GM12878 (cell line): ENCODE data around the gene USP35. TPM values are rescaled to one million over a fixed set of nuclear protein-coding genes. Genes with fewer than 3 reads are reported as not detected.
A peak's percentile ranks its signal among the peaks of the same experiment; 100 is the strongest.

Experiments used
- DPF2 ChIP-seq: fragments of 450-650 bp; IDR thresholded peaks from 2 replicates; pipeline ENCODE4 v1.6.1; 2017; ENCODE audit warnings: mild to moderate bottlenecking
- E2F8 ChIP-seq: fragments of 450-650 bp; IDR thresholded peaks from 2 replicates; pipeline ENCODE4 v1.6.1; 2018; ENCODE audit warnings: mild to moderate bottlenecking, low read depth, moderate library complexity; ENCODE audit not compliant: partially characterized antibody
- EP300 ChIP-seq, 2 experiments: fragments of 150-350 bp in 1 of 2; IDR thresholded peaks; 2 replicates each; pipeline ENCODE4 v1.6.1; 2011 to 2012; ENCODE audit warnings: low read depth in 2 of 2, low read length in 2 of 2, borderline replicate concordance in 1 of 2, improper control_type of control experiment in 1 of 2, inconsistent platforms in 1 of 2; ENCODE audit not compliant: control insufficient read depth in 1 of 2
- HDAC2 ChIP-seq: fragments of 200-600 bp; sonication (generic); IDR thresholded peaks from 2 replicates; pipeline ENCODE4 v1.6.1; 2017
- IRF5 ChIP-seq: fragments of 450-650 bp; IDR thresholded peaks from 2 replicates; pipeline ENCODE4 v1.6.1; 2017; ENCODE audit warnings: borderline replicate concordance
- JUND ChIP-seq: IDR thresholded peaks from 2 replicates; pipeline ENCODE4 v1.6.1; 2012; ENCODE audit warnings: low read depth, mild to moderate bottlenecking, low read length, improper control_type of control experiment, moderate library complexity
- MEF2B ChIP-seq: fragments of 450-650 bp; IDR thresholded peaks from 2 replicates; pipeline ENCODE4 v1.6.1; 2018; ENCODE audit warnings: mild to moderate bottlenecking, moderate library complexity; ENCODE audit not compliant: partially characterized antibody, poor library complexity, severe bottlenecking
- NRF1 ChIP-seq: conservative IDR thresholded peaks from 2 replicates; pipeline ENCODE4 v1.6.1; 2011; ENCODE audit warnings: mild to moderate bottlenecking, low read depth, low read length, improper control_type of control experiment
- PAX5 ChIP-seq: IDR thresholded peaks from 2 replicates; pipeline ENCODE4 v1.6.1; 2011; ENCODE audit warnings: low read depth, low read length, borderline replicate concordance
- POLR2AphosphoS2 ChIP-seq: IDR thresholded peaks from 2 replicates; pipeline ENCODE4 v1.6.1; 2011; ENCODE audit warnings: low read depth, mild to moderate bottlenecking, low read length, improper control_type of control experiment, moderate library complexity
- RB1 ChIP-seq: fragments of 450-650 bp; formaldehyde crosslinking; IDR thresholded peaks from 2 replicates; pipeline ENCODE4 v1.6.1; 2017; ENCODE audit warnings: mild to moderate bottlenecking, borderline replicate concordance
- RFX5 ChIP-seq: IDR thresholded peaks from 2 replicates; pipeline ENCODE4 v1.6.1; 2011; ENCODE audit warnings: low read depth, low read length, improper control_type of control experiment
- SREBF1 ChIP-seq: IDR thresholded peaks from 2 replicates; pipeline ENCODE4 v1.6.1; 2012; ENCODE audit warnings: mild to moderate bottlenecking, low read length
- STAT3 ChIP-seq: IDR thresholded peaks from 2 replicates; pipeline ENCODE4 v1.6.1; 2011; ENCODE audit warnings: low read depth, low read length, improper control_type of control experiment
- TBL1XR1 ChIP-seq: IDR thresholded peaks from 2 replicates; pipeline ENCODE4 v1.6.1; 2012; ENCODE audit warnings: low read depth, low read length, improper control_type of control experiment
- TCF3 ChIP-seq: IDR thresholded peaks from 2 replicates; pipeline ENCODE4 v1.6.1; 2012; ENCODE audit warnings: low read depth, mild to moderate bottlenecking, low read length, borderline replicate concordance; ENCODE audit not compliant: insufficient read depth
- ZBTB33 ChIP-seq: fragments of 450-650 bp; IDR thresholded peaks from 2 replicates; pipeline ENCODE4 v1.6.1; 2017; ENCODE audit warnings: mild to moderate bottlenecking
- ZNF687 ChIP-seq: fragments of 450-650 bp; IDR thresholded peaks from 2 replicates; pipeline ENCODE4 v1.6.1; 2017; ENCODE audit warnings: mild to moderate bottlenecking, moderate library complexity
- polyA plus RNA-seq, 11 experiments: library from polyadenylated mRNA; depleted of rRNA in 4 of 11; unstranded in 6 of 11; stranded (reverse) in 5 of 11; fragments of >200 nt; fragmentation: Nextera tagmentation in 4 of 11; fragmentation: Illumina TruSeq in 1 of 11; extraction: Ambion mirVana in 4 of 11; extraction: Trizol in 1 of 11; gene quantifications; 1 replicate in 1 of 11; 2 replicates in 10 of 11; pipeline versions ENCODE4 v1.2.1 to v1.2.3, GENCODE V29; 2011 to 2016; ENCODE audit warnings: inconsistent platforms in 2 of 11, missing spikeins in 2 of 11, low read depth in 1 of 11
- total RNA-seq, 4 experiments: library from RNA; depleted of rRNA in 3 of 4; stranded (reverse); fragments of >200 nt in 3 of 4; fragmentation: Illumina TruSeq in 1 of 4; extraction: Trizol in 1 of 4; gene quantifications; 2 replicates each; pipeline versions ENCODE4 v1.2.1 to v1.2.3, GENCODE V29; 2013 to 2021

Gene USP35
- total and polyA plus RNA-seq, 10 of the 15 experiments (the other 5 are each of a cell fraction or from before 2014, with no cell fraction given): 0.13 to 6.4 (median 3.1) TPM; not detected in 1

GRCh38 chr11:78139422-78140391 is 49.0 kb upstream of the USP35 start, which contains the start of gene ALG8 (continued):
- TF ChIP-seq ZBTB33 (no peak), RB1 (peak; percentile 67; the same call in 1 of the 2 replicates), IRF5 (no peak), PAX5 (no peak), E2F8 (no peak), POLR2AphosphoS2 (peak; percentile 73; the same call in 1 of the 2 replicates), NRF1 (peak; percentile 88), TCF3 (0 out of 2 replicates have a peak, but pooled peaks have one; percentile 37), SREBF1 (no peak), DPF2 (0 out of 2 replicates have a peak, but pooled peaks have one; percentile 26), STAT3 (no peak), JUND (no peak), MEF2B (no peak), RFX5 (no peak), ZNF687 (peak; percentile 61; the same call in 1 of the 2 replicates), EP300 (IDR thresholded peaks at IDR 0.05; ENCODE audit: borderline replicate concordance in 1 of 2, control insufficient read depth in 1 of 2, low read depth in 2 of 2, low read length in 2 of 2) (0 out of 4 replicates have a peak, but pooled peaks of 1 of the 2 experiments have one; percentile 11), TBL1XR1 (0 out of 2 replicates have a peak, but pooled peaks have one; percentile 64), HDAC2 (no peak)
